T follicular helper cell (primary cell): Measurements from ENCODE around the gene ARNT2.

Source experiments
- DNase-seq: peaks from one replicate; pipeline ENCODE4 v3.0.0-alpha.2; 2020; ENCODE audit warnings: low read depth

The ARNT2 gene

GRCh38 chr15:80411788-80412288 lies 7.7 kb downstream of the ARNT2 start:
- no peak for DNase-seq

DNA sequence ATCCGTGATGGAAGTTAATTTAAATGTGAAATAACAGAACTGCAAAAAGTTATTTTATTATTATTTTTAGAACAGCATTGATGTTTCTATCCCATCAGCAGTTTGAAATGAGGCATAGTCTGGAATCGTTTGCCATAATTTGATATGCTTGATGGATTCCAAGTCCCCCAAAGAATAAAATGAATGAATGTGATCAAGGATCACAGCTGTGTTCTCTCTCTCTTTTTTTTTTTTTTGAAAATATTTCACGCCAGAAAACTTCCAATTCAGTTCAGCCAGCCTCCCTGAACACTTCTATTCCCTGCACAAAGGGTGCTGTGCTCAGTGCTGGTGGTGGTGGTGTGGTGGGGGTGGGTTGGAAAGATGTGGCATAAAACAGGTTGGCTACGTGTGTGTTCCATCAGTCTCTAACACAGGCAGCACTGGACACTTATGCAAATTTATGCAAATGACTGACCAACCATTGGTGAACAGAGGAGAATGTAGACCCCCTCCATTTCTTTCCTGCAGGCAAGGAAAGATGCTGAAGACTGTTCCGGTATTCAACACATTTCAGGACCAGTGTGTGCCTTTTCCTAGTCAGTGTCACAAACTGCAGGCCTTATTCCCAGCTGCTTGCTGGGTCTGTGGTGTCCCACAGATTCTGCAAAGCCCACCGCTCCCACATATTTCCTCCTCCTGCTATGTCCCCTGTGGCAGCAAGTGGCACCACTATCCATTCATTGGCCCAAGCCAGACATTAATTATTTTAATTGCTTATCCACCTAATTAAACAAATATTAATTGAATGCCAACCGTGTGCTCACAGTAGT lies 10.6 kb downstream of the ARNT2 start:
- DNase-seq, result no peak

DNA sequence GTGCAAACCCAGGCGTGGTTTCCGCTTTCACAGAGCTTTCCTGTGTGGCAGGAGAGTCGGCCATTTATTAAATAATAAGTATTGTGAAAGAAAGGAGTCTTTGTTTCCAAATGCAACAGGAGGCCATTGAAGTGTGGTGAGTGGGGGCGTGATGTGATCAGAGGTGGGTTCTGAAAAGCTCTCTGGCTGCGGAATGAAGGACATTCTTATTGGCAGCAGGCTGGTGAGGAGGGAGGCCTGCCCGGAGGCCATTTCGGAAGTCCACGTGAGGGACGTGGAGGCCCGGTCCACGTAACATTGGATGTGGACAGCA lies 11.1 kb downstream of the ARNT2 start:
- no peak for DNase-seq

DNA sequence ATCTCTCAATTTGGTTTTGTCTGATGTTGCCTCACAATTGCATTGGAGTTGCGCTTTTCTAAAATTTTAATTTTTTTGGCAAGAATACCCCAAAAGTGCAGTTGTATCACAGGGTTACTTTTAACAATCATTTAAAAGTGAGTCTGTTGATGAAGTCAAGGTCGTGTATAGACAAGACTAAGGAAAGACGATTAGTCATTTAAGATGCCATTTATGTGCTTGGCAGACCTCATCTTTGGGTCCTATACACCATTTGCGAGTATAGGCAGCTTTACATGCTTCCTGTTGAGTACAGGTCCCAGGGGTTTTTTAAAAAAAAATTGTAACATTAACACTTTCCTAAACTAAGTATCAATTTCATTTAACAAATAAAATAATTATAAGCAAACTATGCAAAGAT lies 12.5 kb downstream of the ARNT2 start:
- DNase-seq, result no peak

DNA sequence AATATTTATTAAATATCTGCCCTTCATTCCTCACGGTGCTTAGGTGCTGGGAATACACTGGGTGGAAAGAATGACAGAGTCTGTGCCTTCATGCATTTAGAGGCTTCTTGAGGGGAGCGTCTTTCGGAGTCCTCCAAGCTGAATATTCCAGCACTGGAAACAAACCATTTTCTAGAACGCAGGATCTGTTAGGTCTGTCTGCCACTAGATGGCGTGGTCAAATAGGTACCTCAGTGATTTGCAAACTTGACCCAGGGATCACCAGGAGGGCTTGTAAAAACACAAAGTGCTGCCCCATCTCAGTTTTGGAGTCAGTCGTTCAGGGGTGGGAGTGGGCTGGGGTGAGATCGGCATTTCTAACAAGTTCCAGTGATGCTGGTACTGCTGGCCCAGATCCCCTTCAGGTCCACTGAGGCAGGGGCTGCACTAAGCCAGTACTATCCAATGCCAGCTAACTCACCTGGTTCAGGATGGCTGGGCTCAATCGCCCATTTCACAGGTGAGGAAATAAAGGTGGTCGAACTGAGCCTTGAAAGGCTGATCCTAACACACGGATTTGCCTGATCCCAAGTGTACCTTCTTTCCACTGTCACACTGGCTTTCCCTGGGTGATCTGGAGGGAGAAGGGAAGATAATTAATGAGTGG lies 14.8 kb downstream of the ARNT2 start:
- no peak for DNase-seq

DNA sequence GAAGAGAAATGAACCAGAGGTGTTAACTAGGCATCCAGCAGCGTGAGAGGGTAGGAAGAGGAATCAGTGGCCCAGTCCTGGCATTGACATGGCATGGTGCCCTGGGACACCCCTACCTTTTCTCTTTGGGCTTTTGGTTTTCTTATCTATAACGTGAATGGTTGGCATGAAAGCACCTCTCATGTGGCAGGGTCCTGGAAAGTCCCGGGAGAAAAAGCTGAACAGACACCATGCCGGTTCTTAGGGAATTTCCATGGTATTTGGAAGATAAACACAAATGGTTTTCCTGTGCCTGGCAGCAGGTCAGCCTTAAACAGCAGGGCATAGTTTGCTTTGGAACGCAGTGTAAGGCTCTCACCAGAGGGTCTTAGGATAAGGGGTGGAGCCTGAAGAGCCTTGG lies 15.4 kb downstream of the ARNT2 start:
- DNase-seq, result no peak

DNA sequence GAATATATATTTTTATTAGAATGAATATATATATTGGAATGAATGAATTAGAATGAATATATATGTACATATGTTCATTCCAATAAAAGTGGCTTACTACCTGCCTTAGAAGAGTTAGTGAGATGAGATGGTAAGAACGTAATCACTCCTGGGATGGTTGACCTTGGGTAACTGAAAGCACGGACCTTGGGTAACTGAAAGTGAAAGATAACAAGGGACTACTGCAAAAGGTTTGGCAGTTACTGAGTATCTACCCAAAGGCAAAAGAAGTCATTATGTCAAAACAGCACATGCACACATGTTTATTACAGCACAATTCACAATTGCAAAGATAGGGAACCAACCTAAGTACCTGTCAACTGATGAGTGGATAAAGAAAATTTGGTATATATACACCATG lies 16.5 kb downstream of the ARNT2 start:
- no peak for DNase-seq

DNA sequence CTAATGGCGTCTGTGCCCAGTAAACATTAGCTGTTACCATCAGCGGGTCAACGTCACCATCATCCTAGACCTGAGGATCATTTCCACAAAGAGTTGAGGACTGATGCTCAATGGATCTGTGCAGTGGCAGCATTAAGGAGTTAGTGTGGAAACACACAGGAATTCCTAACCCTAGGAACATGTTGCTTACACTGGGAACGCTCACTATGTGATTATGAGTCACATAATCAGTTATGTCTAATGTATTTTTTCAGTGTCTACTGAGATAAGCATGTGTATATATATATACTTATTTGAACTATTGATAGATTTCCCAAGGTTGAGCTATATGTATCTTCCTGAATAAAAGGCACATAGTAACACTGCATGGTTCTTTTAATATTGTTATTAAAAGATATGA lies 19.0 kb downstream of the ARNT2 start:
- DNase-seq, result no peak

- no peak for DNase-seq
Observed at GRCh38 chr15:80424381-80424780, 20.2 kb downstream of the ARNT2 start.

GRCh38 chr15:80426316-80426715 lies 22.1 kb downstream of the ARNT2 start:
- no peak for DNase-seq

- DNase-seq, result no peak
Observed at GRCh38 chr15:80429964-80430363, 25.8 kb downstream of the ARNT2 start.

- no peak for DNase-seq
Observed at GRCh38 chr15:80431635-80432344, 27.6 kb downstream of the ARNT2 start.

- no peak for DNase-seq
Observed at GRCh38 chr15:80432345-80432702, 28.1 kb downstream of the ARNT2 start.

GRCh38 chr15:80433836-80434235 lies 29.7 kb downstream of the ARNT2 start:
- DNase-seq, result no peak

- no peak for DNase-seq
Observed at GRCh38 chr15:80434926-80435720, 30.9 kb downstream of the ARNT2 start.

DNA sequence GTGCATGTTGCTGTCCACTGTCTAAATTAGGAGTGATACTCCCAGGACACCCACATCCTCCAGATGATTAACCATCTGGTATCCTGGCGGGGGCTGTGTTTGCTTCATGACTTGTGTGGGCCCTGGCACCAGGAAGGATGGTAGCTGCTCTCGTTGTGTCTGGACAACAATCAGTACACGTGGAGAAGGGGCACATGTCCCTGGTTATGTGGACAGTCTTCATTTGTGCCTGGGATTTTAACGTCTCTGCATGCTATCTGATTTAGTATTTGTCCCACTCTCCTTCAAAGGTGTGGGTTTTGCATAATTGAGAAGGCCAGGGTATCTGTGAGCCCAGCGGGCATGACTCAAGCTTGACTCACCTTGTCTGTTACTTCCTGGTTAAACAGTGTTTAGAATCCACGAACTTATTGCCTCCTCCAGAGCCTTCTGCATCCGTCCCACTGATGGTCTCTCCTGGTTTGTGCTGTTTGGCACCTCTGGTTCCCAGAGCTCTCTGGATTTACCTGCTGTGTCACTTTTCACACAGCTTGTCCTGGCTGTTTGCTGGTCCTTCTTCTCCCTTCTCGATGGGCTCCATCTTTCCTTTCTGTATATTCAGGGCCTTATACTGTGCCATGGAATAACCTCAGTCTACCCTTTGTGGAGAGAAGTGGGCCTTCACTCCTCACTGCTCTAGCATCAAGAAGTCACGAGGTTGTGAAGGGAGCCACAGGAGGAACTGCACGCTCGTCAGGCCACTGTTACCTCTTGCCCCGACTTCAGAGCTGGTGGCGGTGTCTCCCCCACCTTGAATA lies 32.5 kb downstream of the ARNT2 start:
- no peak for DNase-seq

- DNase-seq, result no peak
Observed at GRCh38 chr15:80437334-80437891, 33.2 kb downstream of the ARNT2 start.

DNA sequence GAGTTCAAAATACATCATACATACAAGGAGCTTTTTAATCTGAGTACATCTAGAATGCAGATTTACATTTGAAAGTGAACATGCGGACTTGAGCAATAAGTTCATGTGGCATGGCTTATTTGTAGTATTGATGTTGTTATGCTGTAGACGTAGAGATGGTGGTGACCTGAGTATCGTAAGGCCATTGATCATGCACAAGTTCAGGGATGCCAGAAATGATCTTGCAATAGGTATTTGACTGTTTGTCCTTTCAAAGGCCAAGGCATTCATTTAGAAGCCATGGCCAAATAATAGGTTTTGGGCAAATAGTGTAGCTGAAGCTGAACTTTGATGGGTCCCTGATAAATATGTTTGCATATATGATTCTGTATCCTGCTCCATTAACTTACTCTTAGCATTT lies 35.0 kb downstream of the ARNT2 start:
- no peak for DNase-seq

- DNase-seq, result no peak
Observed at GRCh38 chr15:80440024-80440423, 35.8 kb downstream of the ARNT2 start.

DNA sequence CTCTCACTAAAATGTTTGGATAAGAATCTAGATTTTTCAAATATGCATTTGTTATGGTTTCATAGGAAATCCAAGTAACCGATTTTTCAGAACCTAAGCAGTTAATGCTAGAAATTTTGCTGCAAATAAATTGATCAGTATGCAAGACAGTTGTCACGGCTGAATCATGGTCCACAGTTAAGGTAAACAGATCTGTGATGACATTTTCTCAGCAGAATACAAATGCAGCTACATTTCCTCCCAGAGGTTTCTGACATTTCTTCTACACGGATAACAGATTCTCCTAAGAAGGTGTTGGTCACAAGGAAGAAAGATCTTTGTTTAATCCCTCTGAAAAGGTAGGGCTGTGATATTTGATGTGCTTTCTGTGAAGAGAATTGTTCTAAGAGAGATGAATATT lies 36.9 kb downstream of the ARNT2 start:
- no peak for DNase-seq

GRCh38 chr15:80441714-80442113 lies 37.5 kb downstream of the ARNT2 start:
- no peak for DNase-seq
